ENCODE measurements around the gene CNKSR3.

Gene CNKSR3

DNA sequence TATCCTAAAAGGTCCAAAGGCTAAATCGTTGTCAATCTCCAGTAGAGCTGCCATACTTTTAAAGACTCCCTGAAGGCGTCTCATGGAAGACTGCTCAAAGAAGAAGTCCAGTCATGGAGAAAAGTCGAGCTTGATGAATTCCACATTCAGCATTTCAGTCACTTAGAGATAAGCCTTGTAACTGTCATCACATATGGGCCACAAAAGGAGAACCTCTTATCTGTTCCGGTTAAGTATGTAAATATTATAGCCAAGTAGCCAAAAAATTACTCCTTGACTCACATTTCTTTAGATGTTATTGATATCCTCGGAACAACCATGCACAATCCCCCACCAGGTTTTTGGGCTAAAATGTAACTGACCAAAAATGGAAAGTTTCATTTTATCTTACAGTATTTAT is 9.8 kb upstream of the CNKSR3 start:
- H3K4me3 ChIP-seq (replicated peaks; ENCODE audit: insufficient read depth, low read length) = no peak overlapping the region
- no peak overlapping the region for H3K27ac ChIP-seq (replicated peaks)
- peaks cover 5% of the 10 kb centered on the region for H3K27me3 ChIP-seq (ENCODE audit: insufficient read depth, poor library complexity, severe bottlenecking)
- TF ChIP-seq SPI1 (IDR thresholded peaks at IDR 0.05; ENCODE audit: borderline replicate concordance, low read depth) (no peak), POLR2AphosphoS5 (IDR thresholded peaks at IDR 0.05; ENCODE audit: low read depth) (no peak), GABPA (IDR thresholded peaks at IDR 0.05; ENCODE audit: low read depth) (no peak)
- TF ChIP-seq, protein P1, sequence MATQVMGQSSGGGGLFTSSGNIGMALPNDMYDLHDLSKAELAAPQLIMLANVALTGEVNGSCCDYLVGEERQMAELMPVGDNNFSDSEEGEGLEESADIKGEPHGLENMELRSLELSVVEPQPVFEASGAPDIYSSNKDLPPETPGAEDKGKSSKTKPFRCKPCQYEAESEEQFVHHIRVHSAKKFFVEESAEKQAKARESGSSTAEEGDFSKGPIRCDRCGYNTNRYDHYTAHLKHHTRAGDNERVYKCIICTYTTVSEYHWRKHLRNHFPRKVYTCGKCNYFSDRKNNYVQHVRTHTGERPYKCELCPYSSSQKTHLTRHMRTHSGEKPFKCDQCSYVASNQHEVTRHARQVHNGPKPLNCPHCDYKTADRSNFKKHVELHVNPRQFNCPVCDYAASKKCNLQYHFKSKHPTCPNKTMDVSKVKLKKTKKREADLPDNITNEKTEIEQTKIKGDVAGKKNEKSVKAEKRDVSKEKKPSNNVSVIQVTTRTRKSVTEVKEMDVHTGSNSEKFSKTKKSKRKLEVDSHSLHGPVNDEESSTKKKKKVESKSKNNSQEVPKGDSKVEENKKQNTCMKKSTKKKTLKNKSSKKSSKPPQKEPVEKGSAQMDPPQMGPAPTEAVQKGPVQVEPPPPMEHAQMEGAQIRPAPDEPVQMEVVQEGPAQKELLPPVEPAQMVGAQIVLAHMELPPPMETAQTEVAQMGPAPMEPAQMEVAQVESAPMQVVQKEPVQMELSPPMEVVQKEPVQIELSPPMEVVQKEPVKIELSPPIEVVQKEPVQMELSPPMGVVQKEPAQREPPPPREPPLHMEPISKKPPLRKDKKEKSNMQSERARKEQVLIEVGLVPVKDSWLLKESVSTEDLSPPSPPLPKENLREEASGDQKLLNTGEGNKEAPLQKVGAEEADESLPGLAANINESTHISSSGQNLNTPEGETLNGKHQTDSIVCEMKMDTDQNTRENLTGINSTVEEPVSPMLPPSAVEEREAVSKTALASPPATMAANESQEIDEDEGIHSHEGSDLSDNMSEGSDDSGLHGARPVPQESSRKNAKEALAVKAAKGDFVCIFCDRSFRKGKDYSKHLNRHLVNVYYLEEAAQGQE (IDR thresholded peaks at IDR 0.05; ENCODE audit: insufficient replicate concordance, low read depth) = no peak
- TF ChIP-seq, protein P2, sequence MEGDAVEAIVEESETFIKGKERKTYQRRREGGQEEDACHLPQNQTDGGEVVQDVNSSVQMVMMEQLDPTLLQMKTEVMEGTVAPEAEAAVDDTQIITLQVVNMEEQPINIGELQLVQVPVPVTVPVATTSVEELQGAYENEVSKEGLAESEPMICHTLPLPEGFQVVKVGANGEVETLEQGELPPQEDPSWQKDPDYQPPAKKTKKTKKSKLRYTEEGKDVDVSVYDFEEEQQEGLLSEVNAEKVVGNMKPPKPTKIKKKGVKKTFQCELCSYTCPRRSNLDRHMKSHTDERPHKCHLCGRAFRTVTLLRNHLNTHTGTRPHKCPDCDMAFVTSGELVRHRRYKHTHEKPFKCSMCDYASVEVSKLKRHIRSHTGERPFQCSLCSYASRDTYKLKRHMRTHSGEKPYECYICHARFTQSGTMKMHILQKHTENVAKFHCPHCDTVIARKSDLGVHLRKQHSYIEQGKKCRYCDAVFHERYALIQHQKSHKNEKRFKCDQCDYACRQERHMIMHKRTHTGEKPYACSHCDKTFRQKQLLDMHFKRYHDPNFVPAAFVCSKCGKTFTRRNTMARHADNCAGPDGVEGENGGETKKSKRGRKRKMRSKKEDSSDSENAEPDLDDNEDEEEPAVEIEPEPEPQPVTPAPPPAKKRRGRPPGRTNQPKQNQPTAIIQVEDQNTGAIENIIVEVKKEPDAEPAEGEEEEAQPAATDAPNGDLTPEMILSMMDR (IDR thresholded peaks at IDR 0.05; ENCODE audit: insufficient read depth, low read length) = no peak
- no peak for DNase-seq (ENCODE audit: low read depth in 1 of 2, low spot score in 1 of 2)

DNA sequence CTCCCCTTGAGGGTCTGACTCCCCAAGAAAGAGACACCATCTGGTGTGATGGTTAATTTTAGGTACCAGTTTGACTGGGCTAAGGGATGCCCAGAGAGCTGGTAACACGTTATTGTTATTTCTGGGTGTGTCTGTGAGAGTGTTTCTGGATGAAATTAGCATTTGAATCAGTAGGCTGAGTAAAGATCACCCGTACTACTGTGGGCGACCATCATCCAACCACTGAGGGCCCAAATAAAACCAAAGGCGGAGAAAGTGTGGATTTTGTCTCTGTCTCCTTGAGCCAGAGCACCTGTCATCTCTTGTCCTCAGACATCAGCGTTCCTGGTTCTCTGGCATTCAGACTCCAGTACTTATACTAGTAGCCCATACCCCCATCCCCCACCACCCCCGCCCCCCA is 7.9 kb upstream of the CNKSR3 start:
- Histone ChIP-seq H3K27ac (replicated peaks) (no peak overlapping the region), H3K4me3 (replicated peaks; ENCODE audit: insufficient read depth, low read length) (no peak overlapping the region), H3K27me3 (ENCODE audit: insufficient read depth, poor library complexity, severe bottlenecking) (peaks cover 8% of the 10 kb centered on the region)
- no peak for DNase-seq (ENCODE audit: low read depth in 1 of 2, low spot score in 1 of 2)
- TF ChIP-seq POLR2AphosphoS5 (IDR thresholded peaks at IDR 0.05; ENCODE audit: low read depth) (no peak), SPI1 (IDR thresholded peaks at IDR 0.05; ENCODE audit: borderline replicate concordance, low read depth) (no peak), GABPA (IDR thresholded peaks at IDR 0.05; ENCODE audit: low read depth) (no peak)
- TF ChIP-seq, protein P1 (IDR thresholded peaks at IDR 0.05; ENCODE audit: insufficient replicate concordance, low read depth) = no peak
- TF ChIP-seq, protein P2 (IDR thresholded peaks at IDR 0.05; ENCODE audit: insufficient read depth, low read length) = no peak

DNA sequence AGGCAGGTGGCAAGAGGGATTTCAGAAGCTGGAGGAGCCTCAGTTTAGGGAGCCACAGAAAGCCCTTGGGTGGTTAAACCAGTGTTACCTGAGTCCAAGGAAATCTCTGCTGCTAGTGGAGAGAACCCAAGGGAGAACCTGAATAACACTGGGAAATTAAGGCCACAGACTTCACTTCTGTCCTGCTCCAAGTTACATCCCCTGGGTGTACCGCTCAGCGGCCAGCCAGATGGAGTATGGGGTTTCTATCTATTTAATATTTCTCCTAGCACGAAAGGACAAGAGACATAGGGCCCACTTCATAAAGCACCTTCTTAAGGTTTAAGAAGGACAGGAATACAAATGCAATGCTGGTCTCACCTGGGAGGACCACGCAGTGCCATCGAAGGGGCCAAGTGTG is 5.8 kb upstream of the CNKSR3 start:
- DNase-seq (ENCODE audit: low read depth in 1 of 2, low spot score in 1 of 2) = no peak
- H3K27ac ChIP-seq (replicated peaks) = no peak overlapping the region
- no peak overlapping the region for H3K4me3 ChIP-seq (replicated peaks; ENCODE audit: insufficient read depth, low read length)
- peaks cover 18% of the 10 kb centered on the region for H3K27me3 ChIP-seq (ENCODE audit: insufficient read depth, poor library complexity, severe bottlenecking)
- TF ChIP-seq POLR2AphosphoS5 (IDR thresholded peaks at IDR 0.05; ENCODE audit: low read depth) (no peak), SPI1 (IDR thresholded peaks at IDR 0.05; ENCODE audit: borderline replicate concordance, low read depth) (no peak), GABPA (IDR thresholded peaks at IDR 0.05; ENCODE audit: low read depth) (no peak)
- TF ChIP-seq, protein P2 (IDR thresholded peaks at IDR 0.05; ENCODE audit: insufficient read depth, low read length) = no peak
- TF ChIP-seq, protein P1 (IDR thresholded peaks at IDR 0.05; ENCODE audit: insufficient replicate concordance, low read depth) = no peak

Measured in HL-60 (cell line).